ENCODE results near the gene CA5A. TPM values are rescaled to one million over a fixed set of nuclear protein-coding genes. Genes with fewer than 3 reads are reported as not detected.
A peak's percentile ranks its signal among the peaks of the same experiment; 100 is the strongest.
"Not testable (repeated sequence)": the region's sequence is repeated elsewhere in the genome, so short reads cannot be mapped to it uniquely, and the experiment has no call there.

The CA5A gene
- total and polyA plus RNA-seq, 2 of the 4 experiments (the other 2 are of a cell fraction) = not detected

DNA sequence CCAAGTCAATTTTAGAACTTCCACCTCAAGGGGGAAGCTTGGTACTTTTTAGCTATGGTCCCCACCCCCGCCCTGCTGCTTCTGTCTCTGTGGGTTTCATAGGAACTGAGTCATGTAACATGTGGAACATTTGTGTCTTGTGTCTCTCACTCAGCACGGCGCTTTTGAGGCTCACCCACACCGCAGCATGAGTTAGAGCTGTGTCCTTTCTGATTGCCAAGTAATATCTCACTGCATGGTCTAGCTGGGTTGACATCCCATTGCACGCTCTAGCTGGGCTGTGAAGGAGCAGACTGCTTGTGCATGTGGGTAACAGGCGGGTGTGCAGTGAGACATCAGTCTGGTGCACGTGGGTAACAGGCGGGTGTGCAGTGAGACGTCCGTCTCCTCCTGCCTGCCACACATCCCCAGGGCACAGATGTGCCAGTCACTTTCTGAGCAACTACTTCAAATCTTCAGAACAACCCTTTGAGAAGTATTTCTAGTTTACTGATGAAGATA lies 40.6 kb downstream of the CA5A start:
- H3K4me1 ChIP-seq (ENCODE audit: control insufficient read depth, insufficient read depth, low read length) = peaks cover 6% of the 10 kb centered on the region
- H3K4me3 ChIP-seq (ENCODE audit: insufficient read depth, low read depth, low read length) = no peak overlapping the region
- H2AK5ac ChIP-seq (ENCODE audit: low read depth, low read length) = peak overlapping the region; percentile 4; the same call in 1 of the 2 replicates
- H3K27me3 ChIP-seq (ENCODE audit: control insufficient read depth, insufficient read depth, low read length) = no peaks in the 10 kb centered on the region
- no peak overlapping the region for H2AFZ ChIP-seq (replicated peaks; ENCODE audit: low read length, poor library complexity)
- DNase-seq (peak; percentile 52), ATAC-seq (ENCODE audit: low read depth) (no peak)
- no peaks in the 10 kb centered on the region for H3K36me3 ChIP-seq (ENCODE audit: control insufficient read depth, insufficient read depth, low read length)
- H2BK15ac ChIP-seq (ENCODE audit: low read depth, low read length) = no peak overlapping the region; the same call in 2 of the 3 replicates
- H4K91ac ChIP-seq (ENCODE audit: insufficient read depth, low read depth, low read length) = no peak overlapping the region
- H3K9me1 ChIP-seq (ENCODE audit: insufficient read depth, low read length) = peaks cover 3% of the 10 kb centered on the region; the same call in 1 of the 2 replicates
- in situ Hi-C loops (cut with MboI; ENCODE audit: low sequenced_read_pairs) = no loop called here
- POLR2A ChIA-PET (ENCODE audit: unreplicated experiment) = no interaction called here
- no peak overlapping the region for H2BK20ac ChIP-seq (ENCODE audit: low read depth, low read length)
- TF ChIP-seq MAZ (IDR thresholded peaks at IDR 0.05; ENCODE audit: borderline replicate concordance, low read depth, low read length) (no peak), RCOR1 (IDR thresholded peaks at IDR 0.05; ENCODE audit: insufficient replicate concordance, low read length) (no peak), BHLHE40 (IDR thresholded peaks at IDR 0.05; ENCODE audit: low read depth, low read length) (no peak), NFE2L2 (IDR thresholded peaks at IDR 0.05; ENCODE audit: low read depth, low read length) (no peak)
- BruUV-seq (replicated peaks) = no TSS peak
- intact Hi-C loops (cut with micrococcal nuclease) = no loop called here
- H3K56ac ChIP-seq (ENCODE audit: extremely low read depth, insufficient read depth, low read length) = no peak overlapping the region
- CTCF ChIA-PET = interaction anchor here (0.6 to 1.1 kb wide), 2 partner anchors 24 to 678 kb away, joined by 3 read pairs; no protein-coding TSS in a partner anchor
- dilution Hi-C loops (cut with HindIII; ENCODE audit: low sequenced_read_pairs, unreplicated experiment) = no loop called here
- no peak overlapping the region for H3K4me2 ChIP-seq (ENCODE audit: low read depth, low read length)
- no peak overlapping the region for H3K9ac ChIP-seq (ENCODE audit: low read depth, low read length)
- H2BK5ac ChIP-seq (ENCODE audit: low read depth, low read length, poor library complexity, severe bottlenecking) = no peak overlapping the region
- H3K4ac ChIP-seq (ENCODE audit: low read depth, low read length) = no peak overlapping the region
- WGBS, 2 experiments (ENCODE audit: extremely low coverage in 2 of 2, insufficient read length in 1 of 2) = 71% methylated on average over 4 of the region's 10 CpGs; no CpG with 5 or more reads in 1 of the 2 experiments
- no peak overlapping the region for H2BK120ac ChIP-seq (ENCODE audit: low read depth, low read length)
- H4K8ac ChIP-seq (ENCODE audit: low read depth in 2 of 2, low read length in 2 of 2) = no peak overlapping the region
- no peak overlapping the region for H3K27ac ChIP-seq (ENCODE audit: insufficient read depth, low read length)
- H3K23ac ChIP-seq (ENCODE audit: low read depth, low read length) = no peak overlapping the region
- H3K9me3 ChIP-seq (ENCODE audit: control insufficient read depth, insufficient read depth, low read length) = no peaks in the 10 kb centered on the region
- no peak overlapping the region for H2AK9ac ChIP-seq (replicated peaks; ENCODE audit: low read depth, low read length, poor library complexity)
- 0 out of 2 replicates have a peak overlapping the region, but pooled peaks have one; percentile 3 for H3K14ac ChIP-seq (replicated peaks; ENCODE audit: low read depth, low read length)
- no peaks in the 10 kb centered on the region for H3K79me1 ChIP-seq (ENCODE audit: low read depth in 1 of 2, low read length in 2 of 2)
- H3K18ac ChIP-seq (ENCODE audit: low read depth, low read length) = no peak overlapping the region
- H4K20me1 ChIP-seq (ENCODE audit: insufficient read depth, low read length) = no peaks in the 10 kb centered on the region
- H4K5ac ChIP-seq (ENCODE audit: low read depth, low read length) = no peak overlapping the region

- H3K27me3 ChIP-seq (ENCODE audit: control insufficient read depth, insufficient read depth, low read length); H3K9me1 ChIP-seq (ENCODE audit: insufficient read depth, low read length); H2BK15ac ChIP-seq (ENCODE audit: low read depth, low read length); H4K91ac ChIP-seq (ENCODE audit: insufficient read depth, low read depth, low read length); H2BK5ac ChIP-seq (ENCODE audit: low read depth, low read length, poor library complexity, severe bottlenecking); H3K4me1 ChIP-seq (ENCODE audit: control insufficient read depth, insufficient read depth, low read length); H2AK9ac ChIP-seq (replicated peaks; ENCODE audit: low read depth, low read length, poor library complexity); H3K36me3 ChIP-seq (ENCODE audit: control insufficient read depth, insufficient read depth, low read length); POLR2A ChIA-PET (ENCODE audit: unreplicated experiment); intact Hi-C loops (cut with micrococcal nuclease); H3K56ac ChIP-seq (ENCODE audit: extremely low read depth, insufficient read depth, low read length); H3K9me3 ChIP-seq (ENCODE audit: control insufficient read depth, insufficient read depth, low read length); H4K20me1 ChIP-seq (ENCODE audit: insufficient read depth, low read length); H2BK120ac ChIP-seq (ENCODE audit: low read depth, low read length); H4K5ac ChIP-seq (ENCODE audit: low read depth, low read length); H3K14ac ChIP-seq (replicated peaks; ENCODE audit: low read depth, low read length); BruUV-seq (replicated peaks); H3K4me2 ChIP-seq (ENCODE audit: low read depth, low read length); H3K4ac ChIP-seq (ENCODE audit: low read depth, low read length); DNase-seq; H3K9ac ChIP-seq (ENCODE audit: low read depth, low read length); H3K23ac ChIP-seq (ENCODE audit: low read depth, low read length); H3K79me1 ChIP-seq (ENCODE audit: low read depth in 1 of 2, low read length in 2 of 2); H3K27ac ChIP-seq (ENCODE audit: insufficient read depth, low read length); dilution Hi-C loops (cut with HindIII; ENCODE audit: low sequenced_read_pairs, unreplicated experiment); H3K18ac ChIP-seq (ENCODE audit: low read depth, low read length); in situ Hi-C loops (cut with MboI; ENCODE audit: low sequenced_read_pairs); H3K4me3 ChIP-seq (ENCODE audit: insufficient read depth, low read depth, low read length); H2BK20ac ChIP-seq (ENCODE audit: low read depth, low read length): not testable (repeated sequence)
- Histone ChIP-seq H2AK5ac (ENCODE audit: low read depth, low read length) (peak overlapping the region; percentile 78; the same call in 1 of the 2 replicates), H4K8ac (ENCODE audit: low read depth in 2 of 2, low read length in 2 of 2) (peak overlapping the region in 1 of 2 experiments; percentile 33; a peak in 1 of 4 replicates), H2AFZ (replicated peaks; ENCODE audit: low read length, poor library complexity) (peak overlapping the region; percentile 51)
- no CpG with 5 or more reads among the region's 4 CpGs for WGBS, 2 experiments (ENCODE audit: extremely low coverage in 2 of 2, insufficient read length in 1 of 2)
- peak; percentile 94 for ATAC-seq (ENCODE audit: low read depth)
- CTCF ChIA-PET = interaction anchor here (0.6 kb wide), 1 partner anchor 124 kb away, joined by 6 read pairs; no protein-coding TSS in a partner anchor
These were observed 42.3 kb downstream of the CA5A start for GRCh38 chr16:87894005-87894404.

Measured in IMR-90 (cell line).